Measurements from ENCODE around the gene EPS8L2. TPM values are rescaled to one million over a fixed set of nuclear protein-coding genes. Genes with fewer than 3 reads are reported as not detected.
"Not testable (repeated sequence)": the region's sequence is repeated elsewhere in the genome, so short reads cannot be mapped to it uniquely, and the experiment has no call there.

EPS8L2 gene
- polyA plus RNA-seq, 6 donors from 2014 or later: 1.3 to 7.6 (median 3.3) TPM

GRCh38 chr11:678297-678696 is 27.7 kb upstream of the EPS8L2 start:
- Mint-ChIP-seq H3K9me3 (peaks cover 0 to 3% (median 0%) of the 10 kb centered on the region in 7 donors), H3K36me3 (peaks cover 15 to 31% of the 10 kb centered on the region in 2 donors), H3K4me1 (no peaks in the 10 kb centered on the region), H3K27me3 (no peaks in the 10 kb centered on the region), H3K27ac (no peak overlapping the region), H3K4me3 (no peak overlapping the region)
- DNase-seq: no peak
- no peak for ATAC-seq (ENCODE audit: low read depth in 2 of 2)

DNA sequence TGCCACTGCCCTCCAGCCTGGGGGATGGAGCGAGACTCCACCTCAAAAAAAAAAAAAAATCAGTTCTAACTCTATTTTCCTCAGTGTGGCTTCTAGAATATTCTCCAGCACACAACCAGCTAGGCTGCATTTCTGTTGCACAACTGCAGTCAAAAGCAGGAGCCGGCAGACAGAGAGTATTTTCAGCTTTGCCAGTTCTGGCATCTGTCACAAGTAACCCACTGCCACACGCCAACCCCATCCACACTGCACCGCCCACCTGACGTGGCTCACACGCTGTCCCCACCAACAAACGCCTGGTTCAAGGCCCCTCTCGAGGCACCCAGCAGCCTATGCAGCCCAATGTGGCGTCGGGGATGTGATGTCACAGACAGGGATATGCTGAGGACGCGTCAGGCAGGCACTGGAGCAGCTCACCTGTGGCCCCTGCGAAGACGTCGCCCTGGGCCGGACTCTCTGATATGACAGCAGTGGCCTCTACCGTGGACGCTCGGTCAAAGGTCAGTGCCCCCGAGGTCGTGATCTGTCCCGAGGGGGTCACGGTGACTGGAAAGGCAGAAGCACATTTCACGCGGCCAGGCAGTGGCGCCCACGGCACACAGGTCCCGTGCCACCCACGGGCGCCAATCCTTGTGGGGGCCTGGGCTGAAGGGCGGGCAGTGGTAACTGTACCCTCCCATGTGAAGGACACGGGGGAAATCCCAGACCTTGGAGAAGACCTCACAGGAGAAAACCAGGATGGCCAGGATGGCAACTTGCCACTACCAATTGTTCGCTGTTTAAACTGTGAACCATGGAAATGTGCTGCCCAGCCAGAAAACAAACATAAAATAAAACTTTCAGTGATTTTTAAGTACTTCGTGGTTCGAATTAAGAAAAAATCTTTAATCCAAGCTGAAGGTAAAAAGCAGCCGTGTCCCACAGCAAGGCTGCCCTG is 26.5 kb upstream of the EPS8L2 start:
- Mint-ChIP-seq H3K4me1 (no peaks in the 10 kb centered on the region), H3K27me3 (no peaks in the 10 kb centered on the region), H3K27ac (no peak overlapping the region), H3K9me3 (peaks cover 0 to 3% (median 0%) of the 10 kb centered on the region in 7 donors), H3K36me3 (peaks cover 18 to 33% of the 10 kb centered on the region in 2 donors), H3K4me3 (no peak overlapping the region)
- DNase-seq: no peak
- no peak for ATAC-seq (ENCODE audit: low read depth in 2 of 2)

GRCh38 chr11:680476-680875 is 25.6 kb upstream of the EPS8L2 start:
- Mint-ChIP-seq H3K9me3 (peaks cover 0 to 3% (median 0%) of the 10 kb centered on the region in 7 donors), H3K4me1 (no peaks in the 10 kb centered on the region)

DNA sequence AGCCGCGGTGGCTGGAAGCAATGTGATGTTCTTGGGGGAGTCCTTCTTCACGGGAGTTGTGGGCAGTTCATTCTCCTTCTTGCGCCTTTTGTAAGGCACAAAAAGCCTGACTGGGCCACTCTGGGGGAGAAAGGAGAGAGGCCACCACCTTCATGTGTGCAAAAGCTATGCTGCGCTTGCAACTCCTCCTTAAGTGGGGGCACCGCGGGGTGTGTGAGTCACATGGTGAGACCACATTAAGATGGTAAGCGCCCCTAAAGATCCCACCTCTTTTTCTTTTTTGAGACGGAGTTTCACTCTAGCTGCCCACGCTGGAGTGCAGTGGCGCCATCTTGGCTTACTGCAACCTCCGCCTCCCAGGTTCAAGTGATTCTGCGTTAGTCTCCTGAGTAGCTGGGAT is 25.1 kb upstream of the EPS8L2 start:
- H3K4me1 Mint-ChIP-seq: no peaks in the 10 kb centered on the region
- peaks cover 20 to 33% of the 10 kb centered on the region in 2 donors for H3K36me3 Mint-ChIP-seq
- H3K9me3 Mint-ChIP-seq: peaks cover 0 to 3% (median 0%) of the 10 kb centered on the region in 7 donors
- H3K27ac Mint-ChIP-seq: no peak overlapping the region
- H3K27me3 Mint-ChIP-seq: no peaks in the 10 kb centered on the region
- ATAC-seq (ENCODE audit: low read depth in 2 of 2) (no peak), DNase-seq (no peak)
- H3K4me3 Mint-ChIP-seq: no peak overlapping the region

More at GRCh38 chr11:680476-680875, 25.6 kb upstream of the EPS8L2 start:
- H3K27me3 Mint-ChIP-seq: no peaks in the 10 kb centered on the region
- ATAC-seq (ENCODE audit: low read depth in 2 of 2) (no peak), DNase-seq (no peak)
- H3K27ac Mint-ChIP-seq: no peak overlapping the region
- peak overlapping the region in 1 of 8 donors; percentile 20 for H3K4me3 Mint-ChIP-seq
- H3K36me3 Mint-ChIP-seq: peaks cover 20 to 33% of the 10 kb centered on the region in 2 donors

DNA sequence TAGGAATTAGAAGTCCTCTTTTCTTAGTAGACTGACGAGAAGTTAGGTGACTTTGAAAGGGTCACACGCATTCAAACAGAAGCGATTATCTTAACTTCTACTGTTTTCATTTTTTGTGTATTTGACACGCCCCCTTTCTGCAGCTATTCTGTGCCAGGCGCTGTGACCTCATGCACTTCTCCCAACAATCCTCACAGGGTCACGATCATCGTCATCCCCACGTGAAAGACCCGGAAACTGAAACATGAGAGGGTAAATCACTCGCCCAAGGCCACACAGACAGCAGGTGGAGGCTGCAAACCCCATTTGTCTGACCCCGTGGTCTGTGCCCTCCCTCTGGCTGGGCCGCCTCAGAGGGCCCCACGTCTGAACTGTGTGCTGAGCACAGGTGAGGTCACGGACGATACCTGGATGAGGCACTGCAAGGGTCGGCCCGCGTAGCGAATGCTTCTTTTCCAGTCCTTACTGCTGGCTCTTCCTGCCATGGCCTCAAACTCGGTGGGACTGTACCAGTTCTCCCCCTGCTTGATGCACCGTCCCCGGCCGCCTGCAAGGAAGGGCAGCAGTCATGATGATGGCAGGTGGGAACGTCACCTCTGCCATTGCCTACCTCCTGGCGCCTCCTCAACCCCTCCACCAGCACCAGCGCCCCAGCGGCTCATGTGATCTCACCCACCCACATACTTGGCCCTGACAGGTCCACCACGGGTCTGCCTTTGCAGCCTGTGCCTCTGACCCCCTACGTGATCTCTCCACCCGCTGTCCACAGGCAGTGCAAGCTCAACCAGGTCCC is 19.4 kb upstream of the EPS8L2 start:
- no peak for ATAC-seq (ENCODE audit: low read depth in 2 of 2)
- DNase-seq: no peak
- no peaks in the 10 kb centered on the region for H3K27me3 Mint-ChIP-seq
- H3K4me3 Mint-ChIP-seq: peak overlapping the region in 1 of 8 donors; percentile 22
- H3K36me3 Mint-ChIP-seq: peaks cover 23 to 37% of the 10 kb centered on the region in 2 donors
- H3K4me1 Mint-ChIP-seq: peaks cover 2 to 5% (median 4%) of the 10 kb centered on the region in 3 donors
- H3K9me3 Mint-ChIP-seq: peaks cover 0 to 5% (median 0%) of the 10 kb centered on the region in 7 donors
- no peak overlapping the region for H3K27ac Mint-ChIP-seq

DNA sequence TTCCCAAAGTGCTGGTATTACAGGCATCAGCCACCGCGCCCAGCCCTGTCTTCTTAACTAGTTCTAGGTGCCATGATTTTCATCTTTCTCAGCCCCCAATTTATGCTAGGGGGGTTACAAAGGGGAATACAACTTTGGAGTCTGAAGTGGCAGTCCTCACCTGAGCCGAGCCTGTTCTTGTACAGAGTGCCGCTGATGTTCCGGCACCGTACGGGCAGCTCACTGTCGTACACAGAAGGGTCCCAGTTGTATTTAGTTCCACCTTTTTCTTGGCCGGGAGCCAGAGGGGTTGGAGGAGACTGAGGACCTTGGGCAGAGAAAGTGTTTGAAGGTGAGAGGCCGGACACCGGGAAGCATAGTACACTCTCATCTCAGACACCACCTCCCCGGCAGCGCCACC is 18.3 kb upstream of the EPS8L2 start:
- Mint-ChIP-seq H3K9me3 (peaks cover 0 to 2% (median 0%) of the 10 kb centered on the region in 7 donors), H3K4me3 (no peak overlapping the region), H3K27ac (no peak overlapping the region), H3K36me3 (peaks cover 23 to 26% of the 10 kb centered on the region in 2 donors), H3K27me3 (no peaks in the 10 kb centered on the region), H3K4me1 (peaks cover 9 to 13% (median 12%) of the 10 kb centered on the region in 3 donors)
- DNase-seq: no peak
- no peak for ATAC-seq (ENCODE audit: low read depth in 2 of 2)

DNA sequence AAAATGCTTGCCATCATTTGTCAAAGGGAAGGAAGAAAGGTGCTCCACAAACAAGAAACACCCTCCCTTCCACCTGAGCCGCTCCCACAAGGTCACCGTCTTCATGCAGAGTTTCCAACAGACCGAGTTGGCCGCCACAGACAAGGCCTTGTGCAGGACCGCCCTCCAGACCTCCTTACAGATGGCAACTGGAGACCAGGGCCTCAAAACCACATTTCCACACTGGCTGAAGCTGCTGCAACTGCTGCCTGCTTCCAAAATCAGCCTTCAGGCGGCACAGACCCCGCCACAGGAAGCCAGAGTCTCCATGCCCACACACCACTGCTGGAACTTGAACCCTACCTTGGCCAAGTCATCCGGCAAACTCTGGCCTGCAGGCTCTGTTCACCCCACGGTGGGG is 17.4 kb upstream of the EPS8L2 start:
- ATAC-seq (ENCODE audit: low read depth in 2 of 2) (no peak), DNase-seq (no peak)
- peaks cover 15 to 17% of the 10 kb centered on the region in 2 donors for H3K36me3 Mint-ChIP-seq
- no peaks in the 10 kb centered on the region for H3K27me3 Mint-ChIP-seq
- peaks cover 18 to 22% (median 22%) of the 10 kb centered on the region in 3 donors for H3K4me1 Mint-ChIP-seq
- no peak overlapping the region for H3K27ac Mint-ChIP-seq
- no peak overlapping the region for H3K4me3 Mint-ChIP-seq
- peaks cover 0 to 2% (median 0%) of the 10 kb centered on the region in 7 donors for H3K9me3 Mint-ChIP-seq

- H3K4me1 Mint-ChIP-seq: peaks cover 19 to 27% (median 25%) of the 10 kb centered on the region in 3 donors
- DNase-seq: no peak
These were observed 16.4 kb upstream of the EPS8L2 start for GRCh38 chr11:689625-690024.

DNA sequence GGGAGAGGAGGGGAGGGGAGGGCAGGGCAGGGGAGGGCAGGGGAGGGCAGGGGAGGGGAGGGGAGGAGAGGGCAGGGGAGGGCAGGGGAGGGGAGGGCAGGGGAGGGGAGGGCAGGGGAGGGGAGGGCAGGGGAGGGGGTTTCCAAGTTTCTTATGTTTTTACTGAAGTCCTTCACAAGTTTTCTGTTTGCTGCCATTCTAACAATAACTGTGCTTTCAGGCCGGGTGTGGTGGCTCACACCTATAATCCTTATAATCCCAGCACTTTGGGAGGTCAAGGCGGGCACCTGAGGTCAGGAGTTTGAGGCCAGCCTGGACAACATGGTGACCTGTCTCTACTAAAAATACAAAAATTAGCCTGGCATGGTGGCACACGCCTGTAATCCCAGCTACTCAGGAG is 15.8 kb upstream of the EPS8L2 start:
- not testable (repeated sequence) for H3K27me3 Mint-ChIP-seq; H3K27ac Mint-ChIP-seq; H3K9me3 Mint-ChIP-seq; DNase-seq; ATAC-seq (ENCODE audit: low read depth in 2 of 2)
- H3K4me3 Mint-ChIP-seq: peak overlapping the region in 1 of 8 donors; percentile 65
- peaks cover 19 to 27% (median 25%) of the 10 kb centered on the region in 3 donors for H3K4me1 Mint-ChIP-seq
- peaks cover 7 to 12% of the 10 kb centered on the region in 2 donors for H3K36me3 Mint-ChIP-seq

More at GRCh38 chr11:689625-690024, 16.4 kb upstream of the EPS8L2 start:
- ATAC-seq (ENCODE audit: low read depth in 2 of 2): no peak
- H3K4me3 Mint-ChIP-seq: no peak overlapping the region
- no peaks in the 10 kb centered on the region for H3K27me3 Mint-ChIP-seq
- peaks cover 8 to 12% of the 10 kb centered on the region in 2 donors for H3K36me3 Mint-ChIP-seq
- H3K27ac Mint-ChIP-seq: no peak overlapping the region
- H3K9me3 Mint-ChIP-seq: peaks cover 0 to 2% (median 0%) of the 10 kb centered on the region in 7 donors

DNA sequence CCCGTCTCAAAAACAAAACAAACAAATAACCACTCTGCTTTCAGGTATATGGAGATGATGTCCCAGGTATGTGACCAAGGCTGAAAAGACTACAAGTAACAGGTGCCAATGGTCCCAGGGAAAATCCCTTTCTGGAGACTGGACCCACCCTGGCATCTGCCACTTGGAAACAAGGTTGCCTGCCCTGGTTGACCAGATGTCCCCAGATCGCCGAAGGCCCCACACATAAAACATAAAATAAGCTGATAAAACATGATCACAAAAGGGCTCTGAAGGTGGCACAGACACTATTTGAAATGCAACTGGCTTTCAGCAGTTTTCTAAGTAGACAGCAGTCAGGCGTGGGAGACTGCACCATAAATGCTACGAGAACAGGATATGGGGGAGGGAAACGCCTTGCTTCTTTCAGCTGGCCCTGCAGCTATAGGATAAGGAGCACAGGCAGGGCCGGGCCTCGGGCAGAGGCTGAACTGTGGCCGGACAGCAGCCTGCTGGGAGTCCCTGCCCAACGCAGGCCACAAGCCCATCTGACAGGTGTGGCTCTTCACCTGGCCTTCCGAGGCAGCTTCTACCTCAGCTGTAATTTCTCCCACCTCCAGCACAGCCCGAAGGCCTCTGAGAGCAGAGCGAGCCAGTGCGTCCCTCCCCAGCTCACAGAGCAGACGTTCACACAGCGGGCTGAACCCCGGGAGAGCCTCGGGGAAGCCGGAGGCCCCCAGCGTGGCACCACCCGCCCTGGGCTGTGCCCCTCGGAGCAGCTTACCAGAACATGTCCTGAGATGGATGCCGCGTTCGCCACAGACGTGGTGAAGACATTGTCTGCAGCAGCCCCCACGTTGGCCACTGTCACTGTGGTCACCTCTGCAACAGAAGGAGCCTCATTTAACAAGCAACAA is 15.0 kb upstream of the EPS8L2 start:
- H3K4me3 Mint-ChIP-seq: peak overlapping the region in 2 of 8 donors; percentile 29 to 82
- H3K4me1 Mint-ChIP-seq: peaks cover 19 to 27% (median 25%) of the 10 kb centered on the region in 3 donors
- ATAC-seq (ENCODE audit: low read depth in 2 of 2) (no peak), DNase-seq (no peak)
- H3K27ac Mint-ChIP-seq: peak overlapping the region in 1 of 6 donors; percentile 54
- H3K27me3 Mint-ChIP-seq: no peaks in the 10 kb centered on the region
- peaks cover 7 to 12% of the 10 kb centered on the region in 2 donors for H3K36me3 Mint-ChIP-seq
- peaks cover 0 to 2% (median 0%) of the 10 kb centered on the region in 7 donors for H3K9me3 Mint-ChIP-seq

DNA sequence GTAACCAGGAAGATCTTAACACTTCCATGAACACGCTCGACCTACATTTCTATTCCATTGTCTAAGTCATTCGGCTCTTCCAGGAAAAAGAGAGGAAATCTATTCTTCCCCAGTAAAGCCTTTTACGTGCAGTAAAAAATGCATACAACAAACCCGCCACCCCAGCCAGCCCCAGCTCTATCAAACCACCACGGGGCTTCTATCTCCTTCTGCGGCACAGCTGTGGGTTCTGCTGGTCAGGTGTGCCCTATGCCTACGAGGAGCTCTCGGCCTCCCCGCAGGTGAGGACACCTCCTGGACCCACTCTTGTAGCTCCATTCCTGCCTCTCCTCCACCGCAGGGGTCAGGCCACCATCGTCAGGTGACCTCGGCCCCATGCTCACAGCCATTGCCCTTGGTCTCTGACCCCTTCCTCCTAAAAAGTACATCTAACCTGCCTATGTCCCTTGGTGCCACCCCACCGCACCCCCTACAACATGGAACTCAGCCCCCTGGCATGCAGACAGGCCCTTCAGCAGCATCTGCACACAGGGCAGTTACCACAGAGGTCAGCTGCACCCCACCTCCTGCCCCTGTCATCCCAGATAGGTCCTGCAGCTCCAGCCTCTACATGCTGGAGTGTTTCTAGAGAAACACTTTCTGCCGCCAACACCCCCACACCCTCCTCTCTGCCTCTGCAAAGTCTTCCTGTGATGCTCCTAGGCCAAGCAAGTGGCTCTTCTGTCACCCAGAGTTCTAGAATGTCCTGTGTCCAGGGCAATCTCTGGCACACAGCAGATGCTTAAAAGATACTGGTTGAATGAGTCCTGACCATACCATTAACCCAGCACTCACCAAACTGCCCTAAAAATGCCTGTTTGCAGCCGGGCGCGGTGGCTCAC is 14.1 kb upstream of the EPS8L2 start:
- Mint-ChIP-seq H3K9me3 (peaks cover 0 to 2% (median 0%) of the 10 kb centered on the region in 7 donors), H3K27ac (peak overlapping the region in 2 of 6 donors; percentile 56 to 57), H3K4me3 (peak overlapping the region in 2 of 8 donors; percentile 78 to 82), H3K36me3 (peaks cover 5 to 8% of the 10 kb centered on the region in 2 donors), H3K4me1 (peaks cover 26 to 28% (median 27%) of the 10 kb centered on the region in 3 donors), H3K27me3 (no peaks in the 10 kb centered on the region)
- ATAC-seq (ENCODE audit: low read depth in 2 of 2): no peak
- no peak for DNase-seq
